ENCODE results near the gene KY.
A peak's percentile ranks its signal among the peaks of the same experiment; 100 is the strongest.
"Not testable (repeated sequence)": the region's sequence is repeated elsewhere in the genome, so short reads cannot be mapped to it uniquely, and the experiment has no call there.

KY gene

GRCh38 chr3:134600685-134601463 lies 49.9 kb downstream of the KY start:
- peak; percentile 26 to 41 for DNase-seq

- no peak for DNase-seq
Measured at GRCh38 chr3:134600206-134600605, 50.6 kb downstream of the KY start.

- DNase-seq: no peak
Measured at GRCh38 chr3:134598763-134599545, 51.9 kb downstream of the KY start.

GRCh38 chr3:134597390-134597970 lies 53.3 kb downstream of the KY start:
- DNase-seq: no peak

GRCh38 chr3:134594986-134595385 lies 55.8 kb downstream of the KY start:
- not testable (repeated sequence) for DNase-seq

- no peak for DNase-seq
Measured at GRCh38 chr3:134594331-134594741, 56.5 kb downstream of the KY start.

- no peak for DNase-seq
Measured at GRCh38 chr3:134592806-134593205, 58.0 kb downstream of the KY start.

GRCh38 chr3:134590766-134591165 lies 60.1 kb downstream of the KY start:
- DNase-seq: no peak

GRCh38 chr3:134579141-134579665 lies 71.6 kb downstream of the KY start:
- no peak for DNase-seq

GRCh38 chr3:134576831-134577230 lies 74.0 kb downstream of the KY start:
- DNase-seq: no peak

GRCh38 chr3:134576426-134576825 lies 74.4 kb downstream of the KY start:
- no peak for DNase-seq

- not testable (repeated sequence) for DNase-seq
Measured at GRCh38 chr3:134569899-134570298, 80.9 kb downstream of the KY start.

GRCh38 chr3:134568790-134569189 lies 82.0 kb downstream of the KY start:
- DNase-seq: no peak

GRCh38 chr3:134567605-134568004 lies 83.2 kb downstream of the KY start:
- no peak for DNase-seq

GRCh38 chr3:134564991-134565390 lies 85.8 kb downstream of the KY start:
- DNase-seq: no peak

GRCh38 chr3:134563601-134564000 lies 87.2 kb downstream of the KY start:
- DNase-seq: no peak

- no peak for DNase-seq
Measured at GRCh38 chr3:134562055-134562454, 88.8 kb downstream of the KY start.

- no peak for DNase-seq
Measured at GRCh38 chr3:134559591-134559990, 91.2 kb downstream of the KY start.

All from activated CD4-positive, alpha-beta T cell treated with anti-CD3 and anti-CD28 coated beads for 4 hours (primary cell).